Right renal pelvis (tissue), 4 donors: ENCODE data around the gene TTC9B. TPM values are rescaled to one million over a fixed set of nuclear protein-coding genes. Genes with fewer than 3 reads are reported as not detected.

Experiments
- DNase-seq, 4 donors: peaks; one replicate each; pipeline ENCODE4 v3.0.0-alpha.2; 2013; ENCODE audit warnings: low read depth in 4 of 4, low spot score in 3 of 4, missing footprints in 1 of 4
- polyA plus RNA-seq, 4 donors: library from polyadenylated mRNA; unstranded; fragments of 120-200 nt; gene quantifications; one replicate each; pipeline ENCODE4 v1.2.1, GENCODE V29; 2013; ENCODE audit not compliant: insufficient read length in 4 of 4

TTC9B gene
- polyA plus RNA-seq = under 1 TPM in 3 of 4 donors, not detected in 1; 0.10 to 0.19 (median 0.17) TPM

GRCh38 chr19:40217934-40218890, at the start of gene TTC9B:
Gene TTC9B (minus strand): TSS chr19:40218384. CDS start chr19:40218381, 3 bp downstream.
- no peak for DNase-seq

- DNase-seq = no peak
Observed at GRCh38 chr19:40267601-40267997, 49.4 kb upstream of the TTC9B start.

DNA sequence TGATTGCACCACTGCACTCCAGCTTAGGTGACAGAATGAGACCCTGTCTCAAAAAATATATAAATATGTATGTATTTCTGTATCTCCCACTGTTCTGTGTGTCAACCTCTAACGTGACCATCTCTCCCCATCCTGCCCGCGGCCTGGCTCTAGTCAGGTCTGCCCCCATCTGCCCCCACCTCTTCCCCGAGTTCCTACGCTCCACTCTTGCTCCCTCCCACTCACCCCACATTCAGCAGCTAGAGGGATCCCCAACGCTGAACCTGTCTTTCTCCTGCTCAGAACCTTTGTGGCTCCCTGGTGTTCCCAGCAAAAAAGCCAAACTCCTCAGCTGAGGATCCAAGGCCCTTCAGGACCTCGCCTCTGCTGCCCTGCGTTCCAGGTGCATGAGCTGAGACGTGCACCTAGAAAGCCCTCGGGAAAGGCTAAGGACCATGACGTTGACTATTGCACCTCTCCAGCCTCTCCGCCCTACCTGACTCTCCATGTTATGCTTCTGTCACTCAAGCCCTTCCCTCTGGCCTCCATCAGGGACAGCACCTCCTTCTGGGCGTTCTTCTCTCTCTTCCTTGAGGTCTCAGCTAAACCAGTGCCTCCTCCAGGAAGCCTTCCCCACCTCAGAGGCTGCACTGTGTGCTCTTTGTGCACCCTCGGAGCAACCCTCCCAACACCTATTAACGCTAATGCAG, 48.9 kb upstream of the TTC9B start:
- no peak for DNase-seq

- no peak for DNase-seq
Observed at GRCh38 chr19:40266119-40266518, 47.9 kb upstream of the TTC9B start.

DNA sequence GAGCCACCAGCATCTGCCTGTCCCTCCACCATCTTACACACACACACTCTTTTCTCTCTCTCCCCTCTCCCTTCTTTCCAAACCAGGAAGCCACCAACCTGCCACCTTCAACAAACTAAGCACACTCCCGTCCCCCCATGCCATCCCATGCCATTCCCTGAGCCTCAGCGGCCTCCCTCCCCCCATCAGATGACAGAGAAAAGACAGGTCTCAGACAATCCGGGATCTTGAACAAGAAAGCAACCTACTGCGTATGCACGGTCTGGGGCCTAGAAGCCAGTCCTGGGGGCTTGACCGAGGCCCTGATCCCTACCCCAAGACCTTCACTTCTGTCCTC, 47.5 kb upstream of the TTC9B start:
- DNase-seq = no peak

GRCh38 chr19:40265055-40265762, 47.0 kb upstream of the TTC9B start:
- no peak for DNase-seq

DNA sequence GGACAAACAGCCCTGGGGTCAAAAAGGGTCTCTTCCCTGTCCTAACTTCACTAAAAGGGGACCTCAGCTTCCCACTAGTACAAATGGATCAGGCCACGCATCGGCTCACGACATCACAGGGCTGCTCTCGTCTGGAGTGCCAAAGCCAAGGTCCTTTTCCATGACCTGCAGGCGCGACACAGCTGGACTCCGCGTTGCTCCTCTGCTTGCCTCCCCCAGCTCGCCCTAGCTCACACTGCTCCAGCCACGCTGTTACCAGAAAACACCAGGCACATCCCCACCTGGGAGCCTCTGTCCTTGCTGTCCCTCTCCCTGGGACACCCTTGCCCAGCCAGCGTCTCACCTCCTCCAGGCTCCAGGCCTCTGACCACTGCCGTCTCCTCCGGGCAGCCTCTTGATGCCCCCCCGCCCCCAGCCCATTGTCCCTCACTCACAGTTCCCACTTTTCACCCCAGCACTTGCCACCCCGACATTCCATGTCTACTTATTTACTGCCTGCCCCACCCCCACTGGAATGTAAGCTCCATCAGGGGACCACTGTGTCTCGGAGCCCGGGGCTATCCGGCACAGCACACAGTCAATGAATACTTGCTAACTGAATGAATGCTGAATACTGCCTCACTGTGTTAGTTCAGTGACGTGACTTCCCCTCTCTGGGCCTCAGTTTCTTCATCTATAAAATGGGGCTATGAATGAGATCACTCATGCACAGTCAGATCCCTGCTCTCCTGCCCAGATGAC, 46.3 kb upstream of the TTC9B start:
- DNase-seq = no peak

GRCh38 chr19:40263440-40264313, 45.5 kb upstream of the TTC9B start:
- DNase-seq = no peak

DNA sequence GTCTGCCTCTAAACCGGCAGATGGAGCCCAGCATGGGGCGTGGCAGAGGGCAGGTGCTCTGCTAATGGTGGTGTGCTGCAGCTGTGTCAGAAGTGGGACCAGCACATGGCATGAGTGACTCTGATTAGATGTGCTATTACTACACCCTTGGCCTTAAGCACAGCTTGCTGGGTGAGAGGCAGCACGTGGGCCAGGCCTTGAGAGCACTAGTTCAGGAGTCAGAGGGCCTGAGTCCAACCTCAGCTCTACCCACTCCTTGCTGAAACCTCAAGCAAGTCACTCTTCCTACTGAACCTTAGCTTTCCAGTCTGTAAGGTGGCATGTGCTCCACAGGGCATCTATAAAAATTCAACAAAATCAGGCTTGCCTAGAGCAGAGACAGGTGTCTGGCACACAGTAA, 44.2 kb upstream of the TTC9B start:
- no peak for DNase-seq

DNA sequence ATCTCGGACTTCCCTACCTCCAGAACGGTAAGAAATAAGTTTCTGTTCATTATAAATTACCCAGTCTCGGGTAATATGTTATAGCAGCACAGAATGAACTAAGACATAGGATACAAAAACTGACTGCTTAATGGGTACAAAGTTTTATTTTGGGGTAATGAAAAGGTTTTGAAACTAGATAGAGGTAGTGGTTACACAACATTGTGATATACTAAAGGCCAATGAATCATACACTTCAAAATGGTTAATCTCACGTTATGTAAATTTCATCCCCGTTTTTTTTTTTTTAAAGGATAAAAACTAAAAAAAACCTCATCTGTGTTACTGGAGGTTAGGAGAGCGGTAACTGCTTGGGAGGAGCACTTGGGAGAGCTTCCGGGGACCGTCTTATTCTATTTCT, 43.4 kb upstream of the TTC9B start:
- no peak for DNase-seq

DNA sequence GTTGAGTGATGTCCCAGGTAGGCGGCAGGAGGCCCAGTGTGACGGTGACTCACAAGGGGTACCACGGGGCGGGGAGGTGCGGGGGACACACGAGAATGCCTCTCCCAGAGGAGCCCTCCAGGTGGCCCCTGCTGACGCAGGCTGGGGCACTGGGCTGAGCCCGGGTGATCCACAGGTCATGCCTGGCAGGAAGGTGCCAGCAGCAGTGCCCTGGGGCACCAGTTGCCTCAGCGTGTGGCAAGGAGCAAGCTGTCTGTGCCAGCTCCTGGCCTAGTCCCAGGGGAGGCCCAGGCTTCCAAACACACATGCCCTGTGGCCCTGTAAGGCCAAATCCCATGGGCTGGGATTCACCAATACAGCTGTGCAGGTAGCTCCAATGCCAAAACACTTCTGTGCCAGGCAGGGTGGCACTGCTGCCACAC, 38.9 kb upstream of the TTC9B start:
- DNase-seq = no peak

DNA sequence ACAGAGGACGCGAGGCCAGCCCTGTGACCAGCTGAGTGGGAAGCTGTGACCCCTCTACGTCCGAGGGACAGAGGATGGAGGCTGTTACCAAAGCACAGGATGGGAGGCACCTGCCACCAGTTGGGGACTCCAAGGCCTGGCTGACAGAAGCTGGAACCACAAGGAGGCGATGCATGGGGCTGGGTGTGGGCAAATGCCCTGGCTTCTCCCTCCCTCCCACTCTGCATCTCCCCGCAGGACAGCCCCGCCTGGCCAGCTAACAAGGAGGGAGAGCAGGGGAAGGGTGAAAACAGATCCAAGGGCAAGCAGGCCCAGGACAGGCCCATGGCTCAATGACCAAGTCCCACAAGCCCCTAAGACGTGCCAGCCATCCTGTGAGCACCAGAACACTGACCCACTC, 38.3 kb upstream of the TTC9B start:
- no peak for DNase-seq

DNA sequence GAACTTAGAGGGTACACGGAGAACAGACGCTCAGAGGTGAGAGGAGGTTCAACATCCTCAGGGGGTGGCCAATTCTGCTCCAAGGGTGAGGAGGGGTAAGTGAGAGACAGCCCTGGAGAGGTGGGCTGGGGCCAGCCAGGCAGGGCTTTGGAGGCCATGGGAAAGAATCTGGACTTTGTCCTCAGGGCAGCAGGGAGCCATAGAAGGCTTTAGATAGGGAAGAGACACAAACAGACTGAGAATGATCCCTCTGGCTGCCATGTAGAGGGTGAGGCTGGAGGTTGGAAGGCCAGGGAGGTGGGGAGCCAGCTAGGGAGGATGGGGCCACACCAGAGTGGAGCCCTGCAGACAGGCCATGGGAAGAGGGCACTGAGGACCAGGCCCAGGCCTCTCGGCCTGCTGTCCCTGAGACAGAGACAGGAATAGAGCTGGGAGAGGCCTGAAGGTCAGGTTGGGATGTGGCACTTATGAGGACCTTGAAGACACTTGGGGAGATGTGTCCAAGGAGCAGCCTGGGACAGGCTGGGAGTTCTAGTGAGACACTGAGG, 37.5 kb upstream of the TTC9B start:
- no peak for DNase-seq

GRCh38 chr19:40254714-40255418, 36.7 kb upstream of the TTC9B start:
- no peak for DNase-seq

GRCh38 chr19:40253611-40254092, 35.5 kb upstream of the TTC9B start:
- DNase-seq = no peak

DNA sequence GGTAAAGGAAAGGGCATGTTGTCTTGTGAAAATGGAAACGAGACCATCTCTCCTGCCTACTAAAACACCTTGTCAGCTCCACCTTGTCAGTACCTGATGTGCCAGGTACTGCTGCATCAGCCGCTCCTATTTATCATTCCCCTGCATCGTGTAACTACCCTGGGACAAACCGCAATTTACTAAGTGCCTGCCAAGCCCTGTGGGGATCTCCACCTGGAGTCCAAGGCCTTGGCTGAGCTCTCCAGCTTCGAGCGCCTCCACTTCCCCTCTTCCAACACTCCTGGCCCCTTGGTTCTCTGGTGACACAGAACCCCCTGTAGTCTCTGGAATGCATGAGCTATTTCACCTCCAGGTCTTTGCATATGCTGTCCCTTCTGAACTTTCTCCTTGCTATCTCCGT, 34.2 kb upstream of the TTC9B start:
- DNase-seq = no peak

DNA sequence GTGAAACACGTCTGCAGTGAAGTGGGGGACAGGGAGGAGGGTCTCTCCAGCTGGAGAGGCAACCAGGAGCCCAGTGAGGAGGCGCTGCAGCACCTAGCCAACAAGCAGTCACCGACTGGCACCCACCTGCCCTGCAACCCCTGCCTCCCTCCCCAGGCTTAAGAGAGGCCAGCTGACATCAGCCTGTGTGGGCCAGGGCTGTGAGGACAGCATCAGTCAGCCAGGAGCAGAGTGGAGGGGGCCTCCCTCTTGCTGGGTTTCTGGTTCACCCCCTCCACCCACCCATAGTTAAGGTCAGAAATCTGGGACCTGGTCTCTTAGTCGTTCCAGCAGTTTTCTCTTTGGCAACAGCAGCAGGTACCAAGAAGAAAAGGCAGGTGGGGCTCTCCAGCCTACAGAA, 33.8 kb upstream of the TTC9B start:
- no peak for DNase-seq

DNA sequence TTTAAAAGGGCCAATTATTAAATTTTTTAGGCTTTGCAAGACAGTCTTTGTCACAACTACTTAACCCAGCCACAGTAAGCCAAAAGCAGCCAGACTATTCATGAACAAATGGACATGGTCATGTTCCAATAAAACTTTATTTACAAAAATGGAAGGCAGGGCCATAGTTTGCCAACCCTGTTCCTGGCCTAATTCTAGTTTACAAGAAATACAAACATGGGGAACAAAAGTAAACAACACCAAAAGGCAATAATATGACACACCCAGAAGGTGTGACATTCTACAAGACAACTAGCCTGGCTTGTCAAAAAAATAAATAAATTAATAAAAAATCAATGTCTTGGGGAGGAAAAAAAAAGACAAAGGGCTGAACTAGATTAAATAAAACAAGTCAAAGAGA, 33.1 kb upstream of the TTC9B start:
- no peak for DNase-seq

- no peak for DNase-seq
Observed at GRCh38 chr19:40249781-40250180, 31.6 kb upstream of the TTC9B start.
